Natural killer cell (primary cell): ENCODE measurements around the gene NDUFB11. TPM values are rescaled to one million over a fixed set of nuclear protein-coding genes. Genes with fewer than 3 reads are reported as not detected.

Experiments used
- ATAC-seq, 3 donors: fragments of 150-1000 bp in 2 of 3; fragments of 200-7000 bp in 1 of 3; cut with Tn5 transposase; 1 replicate in 1 of 3; 2 replicates in 2 of 3; pipeline ENCODE4 v1.10.0; 2021; ENCODE audit warnings: mild to moderate bottlenecking in 2 of 3, moderate library complexity in 2 of 3
- DNase-seq, 2 donors: peaks; one replicate each; pipeline versions ENCODE4 v3.0.0 to v3.0.0-alpha.2; 2013 to 2021; ENCODE audit warnings: mixed read lengths in 1 of 2
- H3K27ac ChIP-seq: one replicate; pipeline ENCODE4 v1.5.1; 2013; ENCODE audit warnings: mild to moderate bottlenecking, low read length
- H3K27me3 ChIP-seq: one replicate; pipeline ENCODE4 v1.6.1; 2013; ENCODE audit warnings: low read length; ENCODE audit not compliant: control insufficient read depth, insufficient read depth
- H3K36me3 ChIP-seq: one replicate; pipeline ENCODE4 v1.6.1; 2013; ENCODE audit warnings: low read length; ENCODE audit not compliant: control insufficient read depth, insufficient read depth
- H3K4me1 ChIP-seq: one replicate; pipeline ENCODE4 v1.6.1; 2013; ENCODE audit warnings: low read length; ENCODE audit not compliant: control insufficient read depth, insufficient read depth
- H3K4me3 ChIP-seq: one replicate; pipeline ENCODE4 v1.5.1; 2013; ENCODE audit warnings: low read length
- H3K9me3 ChIP-seq: one replicate; pipeline ENCODE4 v1.6.1; 2013; ENCODE audit warnings: low read length; ENCODE audit not compliant: control insufficient read depth, insufficient read depth
- H3K27ac Mint-ChIP-seq, 2 donors: one replicate each; pipeline ENCODE4 v1.8.0; 2022; ENCODE audit warnings: mild to moderate bottlenecking in 2 of 2, mixed read lengths in 2 of 2, moderate library complexity in 1 of 2
- H3K27me3 Mint-ChIP-seq, 2 donors: one replicate each; pipeline ENCODE4 v1.8.0; 2022; ENCODE audit warnings: low read depth in 2 of 2, mixed read lengths in 2 of 2
- H3K36me3 Mint-ChIP-seq: one replicate; pipeline ENCODE4 v1.8.0; 2022; ENCODE audit warnings: mixed read lengths
- H3K4me1 Mint-ChIP-seq, 2 donors: one replicate each; pipeline ENCODE4 v1.8.0; 2022; ENCODE audit warnings: mixed read lengths in 2 of 2
- H3K4me3 Mint-ChIP-seq: one replicate; pipeline ENCODE4 v1.8.0; 2022; ENCODE audit warnings: mild to moderate bottlenecking, moderate library complexity, mixed read lengths
- H3K9me3 Mint-ChIP-seq, 2 donors: one replicate each; pipeline ENCODE4 v1.8.0; 2022; ENCODE audit warnings: mixed read lengths in 2 of 2
- WGBS: methylation state at CpG from one replicate; pipeline ENCODE4 v1.1.7; 2013; ENCODE audit warnings: missing lambda C conversion rate; ENCODE audit not compliant: insufficient coverage; 5-methylcytosine and 5-hydroxymethylcytosine counted together
- intact Hi-C: fragments of 100-400 bp; cut with micrococcal nuclease; formaldehyde crosslinking; loops from one replicate; pipeline ENCODE4 v1.14.2; 2022
- total RNA-seq, 4 donors: library from RNA; stranded (reverse); fragments of 120-200 nt in 1 of 4; gene quantifications; one replicate each; pipeline versions ENCODE4 v1.2.3 to v1.2.4, GENCODE V29; 2013 to 2022
- TF ChIP-seq, protein P1 (sequence below): fragments of 200-600 bp; IDR thresholded peaks from one replicate; pipeline ENCODE4 v1.8.0; 2022; ENCODE audit warnings: antibody characterized with exemption

NDUFB11 gene
- total RNA-seq, 3 donors from 2014 or later (not counting 1 experiment from before 2014, with no cell fraction given), result 38.2 to 43.3 (median 42.3) TPM

DNA sequence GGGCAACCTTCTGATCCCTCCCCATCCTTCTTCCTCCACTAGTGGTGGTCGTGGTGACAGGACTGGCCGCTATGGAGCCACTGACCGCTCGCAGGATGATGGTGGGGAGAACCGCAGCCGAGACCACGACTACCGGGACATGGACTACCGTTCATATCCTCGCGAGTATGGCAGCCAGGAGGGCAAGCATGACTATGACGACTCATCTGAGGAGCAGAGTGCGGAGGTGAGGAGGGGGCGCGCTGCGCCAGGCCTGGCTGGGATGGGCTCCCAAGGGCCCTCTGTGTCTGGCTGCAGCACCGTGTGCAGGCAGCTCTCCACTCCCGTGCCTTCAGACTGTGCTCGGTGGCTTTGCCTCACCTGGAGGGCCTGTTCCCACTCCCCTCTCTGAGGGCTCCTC is 24.8 kb upstream of the NDUFB11 start:
- ATAC-seq (no peak), DNase-seq (no peak)
- no peaks in the 10 kb centered on the region for H3K4me1 ChIP-seq
- H3K36me3 Mint-ChIP-seq, result no peaks in the 10 kb centered on the region
- H3K36me3 ChIP-seq, result peaks cover 37% of the 10 kb centered on the region
- H3K4me3 ChIP-seq, result no peak overlapping the region
- no peak overlapping the region for H3K4me3 Mint-ChIP-seq
- H3K4me1 Mint-ChIP-seq, result peaks cover 0 to 22% of the 10 kb centered on the region in 2 donors
- TF ChIP-seq, protein P1, sequence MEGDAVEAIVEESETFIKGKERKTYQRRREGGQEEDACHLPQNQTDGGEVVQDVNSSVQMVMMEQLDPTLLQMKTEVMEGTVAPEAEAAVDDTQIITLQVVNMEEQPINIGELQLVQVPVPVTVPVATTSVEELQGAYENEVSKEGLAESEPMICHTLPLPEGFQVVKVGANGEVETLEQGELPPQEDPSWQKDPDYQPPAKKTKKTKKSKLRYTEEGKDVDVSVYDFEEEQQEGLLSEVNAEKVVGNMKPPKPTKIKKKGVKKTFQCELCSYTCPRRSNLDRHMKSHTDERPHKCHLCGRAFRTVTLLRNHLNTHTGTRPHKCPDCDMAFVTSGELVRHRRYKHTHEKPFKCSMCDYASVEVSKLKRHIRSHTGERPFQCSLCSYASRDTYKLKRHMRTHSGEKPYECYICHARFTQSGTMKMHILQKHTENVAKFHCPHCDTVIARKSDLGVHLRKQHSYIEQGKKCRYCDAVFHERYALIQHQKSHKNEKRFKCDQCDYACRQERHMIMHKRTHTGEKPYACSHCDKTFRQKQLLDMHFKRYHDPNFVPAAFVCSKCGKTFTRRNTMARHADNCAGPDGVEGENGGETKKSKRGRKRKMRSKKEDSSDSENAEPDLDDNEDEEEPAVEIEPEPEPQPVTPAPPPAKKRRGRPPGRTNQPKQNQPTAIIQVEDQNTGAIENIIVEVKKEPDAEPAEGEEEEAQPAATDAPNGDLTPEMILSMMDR, result no peak
- H3K9me3 Mint-ChIP-seq, result no peaks in the 10 kb centered on the region
- 97% methylated on average over 19 of the region's 19 CpGs for WGBS
- intact Hi-C loops, result no loop called here
- no peaks in the 10 kb centered on the region for H3K9me3 ChIP-seq
- no peak overlapping the region for H3K27ac ChIP-seq
- H3K27me3 ChIP-seq, result no peaks in the 10 kb centered on the region
- H3K27me3 Mint-ChIP-seq, result no peaks in the 10 kb centered on the region
- no peak overlapping the region for H3K27ac Mint-ChIP-seq

DNA sequence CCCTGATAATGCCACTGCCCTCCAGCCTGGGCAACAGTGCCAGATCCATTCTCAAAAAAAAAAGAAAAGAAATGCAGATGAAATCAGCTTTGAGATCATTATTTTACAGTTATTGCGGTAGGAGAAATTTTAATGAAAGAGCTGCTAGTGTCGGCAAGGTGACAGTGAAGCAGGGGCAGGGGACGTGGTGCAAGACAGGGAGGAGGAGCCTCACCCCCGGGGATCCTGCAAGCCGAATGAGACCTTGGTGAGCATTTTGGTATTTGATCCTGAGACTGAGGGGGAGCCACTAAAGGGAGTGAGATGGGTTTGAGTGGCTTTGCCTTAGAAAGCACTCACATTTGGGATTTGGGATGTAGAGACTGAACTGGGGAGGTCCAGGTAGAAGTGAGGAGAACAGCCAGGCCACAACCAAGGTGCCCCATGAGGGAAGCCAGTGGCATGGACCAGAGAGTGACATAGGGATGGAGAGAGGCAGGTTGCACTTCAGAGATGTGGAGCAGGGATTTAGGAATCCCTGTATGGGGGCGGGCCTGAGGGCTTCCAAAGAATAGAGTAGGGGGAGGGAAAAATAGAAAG is 24.1 kb upstream of the NDUFB11 start:
- no peaks in the 10 kb centered on the region for H3K27me3 Mint-ChIP-seq
- no peak for DNase-seq
- no peaks in the 10 kb centered on the region for H3K27me3 ChIP-seq
- H3K36me3 Mint-ChIP-seq, result no peaks in the 10 kb centered on the region
- H3K27ac Mint-ChIP-seq, result no peak overlapping the region
- no peaks in the 10 kb centered on the region for H3K4me1 ChIP-seq
- H3K4me3 Mint-ChIP-seq, result no peak overlapping the region
- ATAC-seq, result no peak
- TF ChIP-seq, protein P1, result no peak
- H3K27ac ChIP-seq, result no peak overlapping the region
- no peaks in the 10 kb centered on the region for H3K9me3 ChIP-seq
- H3K9me3 Mint-ChIP-seq, result no peaks in the 10 kb centered on the region
- WGBS, result 93% methylated on average over 6 of the region's 6 CpGs
- no peak overlapping the region for H3K4me3 ChIP-seq
- intact Hi-C loops, result no loop called here
- peaks cover 32% of the 10 kb centered on the region for H3K36me3 ChIP-seq
- H3K4me1 Mint-ChIP-seq, result peaks cover 0 to 17% of the 10 kb centered on the region in 2 donors

DNA sequence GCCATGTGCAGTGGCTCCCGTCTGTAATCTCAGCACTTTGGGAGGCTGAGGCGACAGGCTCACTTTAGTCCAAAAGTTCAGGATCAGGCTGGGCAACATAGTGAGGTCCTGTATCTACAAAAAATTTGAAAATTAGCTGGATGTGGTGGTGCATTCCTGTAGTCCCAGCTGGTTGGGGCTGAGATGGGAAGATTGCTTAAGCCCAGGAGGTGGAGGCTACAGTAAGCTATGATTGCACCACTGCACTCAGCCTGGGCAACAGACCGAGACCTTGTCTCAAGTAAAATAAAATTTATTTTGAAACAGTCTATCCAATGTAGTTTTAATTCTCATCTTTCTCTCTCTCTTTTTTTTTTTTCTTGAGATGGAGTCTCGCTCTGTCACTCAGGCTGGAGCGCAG is 21.6 kb upstream of the NDUFB11 start:
- Histone ChIP-seq H3K4me3 (no peak overlapping the region), H3K27me3 (no peaks in the 10 kb centered on the region), H3K27ac (no peak overlapping the region), H3K36me3 (peaks cover 17% of the 10 kb centered on the region), H3K9me3 (no peaks in the 10 kb centered on the region), H3K4me1 (no peaks in the 10 kb centered on the region)
- ATAC-seq (no peak), DNase-seq (no peak)
- Mint-ChIP-seq H3K4me3 (no peak overlapping the region), H3K27ac (no peak overlapping the region), H3K9me3 (no peaks in the 10 kb centered on the region), H3K36me3 (no peaks in the 10 kb centered on the region), H3K27me3 (no peaks in the 10 kb centered on the region), H3K4me1 (peaks cover 0 to 11% of the 10 kb centered on the region in 2 donors)
- WGBS, result 92% methylated on average over 2 of the region's 5 CpGs
- TF ChIP-seq, protein P1, result no peak
- intact Hi-C loops, result no loop called here

DNA sequence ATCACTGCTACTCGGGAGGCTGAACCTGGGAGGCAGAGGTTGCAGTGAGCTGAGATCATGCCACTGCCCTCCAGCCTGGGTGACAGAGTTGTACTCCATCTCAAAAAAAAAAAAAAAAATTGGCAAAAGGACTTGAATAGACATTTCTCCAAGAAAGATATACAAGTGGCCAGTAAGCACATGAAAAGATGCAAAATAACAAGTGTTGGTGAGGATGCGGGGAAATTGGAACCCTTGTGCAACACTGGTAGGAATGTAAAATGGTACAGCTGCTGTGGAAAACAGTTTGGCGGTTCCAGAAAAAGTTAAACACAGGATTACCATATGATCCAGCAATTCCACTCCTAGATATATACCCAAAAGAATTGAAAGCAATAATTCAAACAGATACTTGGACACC is 19.9 kb upstream of the NDUFB11 start:
- intact Hi-C loops, result no loop called here
- 100% methylated on average over 3 of the region's 3 CpGs for WGBS
- TF ChIP-seq, protein P1, result no peak
- Histone ChIP-seq H3K27ac (no peak overlapping the region), H3K4me3 (no peak overlapping the region), H3K4me1 (no peaks in the 10 kb centered on the region), H3K36me3 (peaks cover 3% of the 10 kb centered on the region), H3K27me3 (no peaks in the 10 kb centered on the region), H3K9me3 (no peaks in the 10 kb centered on the region)
- no peak for DNase-seq
- no peaks in the 10 kb centered on the region for H3K27me3 Mint-ChIP-seq
- no peak overlapping the region for H3K27ac Mint-ChIP-seq
- ATAC-seq, result no peak
- H3K4me1 Mint-ChIP-seq, result peaks cover 0 to 11% of the 10 kb centered on the region in 2 donors
- H3K4me3 Mint-ChIP-seq, result no peak overlapping the region
- no peaks in the 10 kb centered on the region for H3K9me3 Mint-ChIP-seq
- no peaks in the 10 kb centered on the region for H3K36me3 Mint-ChIP-seq
